ENCODE data around the gene TSNAX.

DNA sequence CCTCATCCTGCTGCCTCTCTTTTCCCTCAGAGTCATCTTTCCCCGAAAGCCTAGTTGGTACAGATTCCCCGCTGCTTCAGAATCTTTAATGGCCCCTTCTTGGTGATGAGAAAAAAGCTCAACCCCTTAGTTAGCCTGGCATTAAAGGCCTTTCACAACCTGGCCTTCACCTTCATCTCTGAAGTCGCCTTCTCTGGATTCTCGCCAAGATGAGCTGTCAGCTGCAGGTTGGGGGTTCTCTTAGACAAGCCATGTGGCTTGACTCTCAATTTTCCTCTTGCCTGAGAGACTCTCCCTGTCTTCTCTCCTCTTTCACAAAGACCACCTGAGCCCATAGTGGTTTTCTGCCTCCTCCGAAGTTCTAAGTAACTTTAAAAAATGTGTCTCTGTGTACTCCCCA lies 82.6 kb downstream of the TSNAX start:
- no peak for TF ChIP-seq POLR2A (IDR thresholded peaks at IDR 0.05)
- TF ChIP-seq, protein P1, sequence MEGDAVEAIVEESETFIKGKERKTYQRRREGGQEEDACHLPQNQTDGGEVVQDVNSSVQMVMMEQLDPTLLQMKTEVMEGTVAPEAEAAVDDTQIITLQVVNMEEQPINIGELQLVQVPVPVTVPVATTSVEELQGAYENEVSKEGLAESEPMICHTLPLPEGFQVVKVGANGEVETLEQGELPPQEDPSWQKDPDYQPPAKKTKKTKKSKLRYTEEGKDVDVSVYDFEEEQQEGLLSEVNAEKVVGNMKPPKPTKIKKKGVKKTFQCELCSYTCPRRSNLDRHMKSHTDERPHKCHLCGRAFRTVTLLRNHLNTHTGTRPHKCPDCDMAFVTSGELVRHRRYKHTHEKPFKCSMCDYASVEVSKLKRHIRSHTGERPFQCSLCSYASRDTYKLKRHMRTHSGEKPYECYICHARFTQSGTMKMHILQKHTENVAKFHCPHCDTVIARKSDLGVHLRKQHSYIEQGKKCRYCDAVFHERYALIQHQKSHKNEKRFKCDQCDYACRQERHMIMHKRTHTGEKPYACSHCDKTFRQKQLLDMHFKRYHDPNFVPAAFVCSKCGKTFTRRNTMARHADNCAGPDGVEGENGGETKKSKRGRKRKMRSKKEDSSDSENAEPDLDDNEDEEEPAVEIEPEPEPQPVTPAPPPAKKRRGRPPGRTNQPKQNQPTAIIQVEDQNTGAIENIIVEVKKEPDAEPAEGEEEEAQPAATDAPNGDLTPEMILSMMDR (IDR thresholded peaks at IDR 0.05) = no peak

Measured in sigmoid colon (tissue), 3 donors.